ENCODE data around the gene PXYLP1.

PXYLP1 gene

DNA sequence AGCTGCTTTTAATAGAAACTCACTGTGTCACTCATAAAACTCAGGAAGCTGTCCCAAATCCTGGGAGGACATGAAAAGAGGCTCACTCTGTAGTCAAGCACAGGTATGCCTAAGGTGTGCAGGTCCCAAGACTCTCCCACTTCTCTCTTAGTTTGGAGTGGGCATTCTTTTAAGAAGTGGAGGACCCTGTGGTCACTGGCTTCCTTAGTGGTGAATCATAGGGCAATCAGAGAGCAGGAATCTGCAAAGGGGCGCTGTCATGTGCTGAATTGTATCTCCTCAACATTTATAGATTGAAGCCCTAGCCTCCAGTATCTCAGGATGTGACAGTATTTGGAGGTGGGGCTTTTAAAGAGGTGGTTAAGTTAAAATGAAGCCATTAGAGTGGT, 89.5 kb downstream of the PXYLP1 start:
- H3K4me3 ChIP-seq (ENCODE audit: low read depth, low read length) = no peak overlapping the region
- TF ChIP-seq, protein P1, sequence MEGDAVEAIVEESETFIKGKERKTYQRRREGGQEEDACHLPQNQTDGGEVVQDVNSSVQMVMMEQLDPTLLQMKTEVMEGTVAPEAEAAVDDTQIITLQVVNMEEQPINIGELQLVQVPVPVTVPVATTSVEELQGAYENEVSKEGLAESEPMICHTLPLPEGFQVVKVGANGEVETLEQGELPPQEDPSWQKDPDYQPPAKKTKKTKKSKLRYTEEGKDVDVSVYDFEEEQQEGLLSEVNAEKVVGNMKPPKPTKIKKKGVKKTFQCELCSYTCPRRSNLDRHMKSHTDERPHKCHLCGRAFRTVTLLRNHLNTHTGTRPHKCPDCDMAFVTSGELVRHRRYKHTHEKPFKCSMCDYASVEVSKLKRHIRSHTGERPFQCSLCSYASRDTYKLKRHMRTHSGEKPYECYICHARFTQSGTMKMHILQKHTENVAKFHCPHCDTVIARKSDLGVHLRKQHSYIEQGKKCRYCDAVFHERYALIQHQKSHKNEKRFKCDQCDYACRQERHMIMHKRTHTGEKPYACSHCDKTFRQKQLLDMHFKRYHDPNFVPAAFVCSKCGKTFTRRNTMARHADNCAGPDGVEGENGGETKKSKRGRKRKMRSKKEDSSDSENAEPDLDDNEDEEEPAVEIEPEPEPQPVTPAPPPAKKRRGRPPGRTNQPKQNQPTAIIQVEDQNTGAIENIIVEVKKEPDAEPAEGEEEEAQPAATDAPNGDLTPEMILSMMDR (IDR thresholded peaks at IDR 0.05; ENCODE audit: control insufficient read depth, extremely low read depth, insufficient read depth) = no peak
- no peak for DNase-seq (ENCODE audit: low read depth)

- no peak for DNase-seq (ENCODE audit: low read depth)
- TF ChIP-seq, protein P1 (IDR thresholded peaks at IDR 0.05; ENCODE audit: control insufficient read depth, extremely low read depth, insufficient read depth) = no peak
- H3K4me3 ChIP-seq (ENCODE audit: low read depth, low read length) = no peak overlapping the region
Measured at GRCh38 chr3:141323936-141324704, 92.5 kb downstream of the PXYLP1 start.

DNA sequence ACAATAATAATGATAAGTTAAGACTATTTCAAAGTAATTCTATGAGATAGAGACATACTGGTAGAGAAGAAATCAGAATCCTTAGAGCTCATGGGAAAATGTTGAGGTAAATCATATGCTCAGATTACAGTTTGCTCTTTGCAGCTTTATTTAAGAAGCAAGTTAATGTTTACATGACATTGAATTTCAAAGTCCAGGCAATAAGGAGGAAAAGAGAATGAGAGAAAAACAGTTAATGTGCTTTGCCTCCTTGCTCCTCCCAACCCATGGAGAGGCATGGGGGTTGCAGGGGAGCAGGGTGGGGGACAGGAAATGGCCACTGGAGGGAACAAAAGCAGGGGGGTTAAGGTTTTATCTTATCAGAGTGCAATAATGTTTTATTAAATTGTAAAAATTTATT, 94.5 kb downstream of the PXYLP1 start:
- DNase-seq (ENCODE audit: low read depth) = no peak
- no peak overlapping the region for H3K4me3 ChIP-seq (ENCODE audit: low read depth, low read length)
- TF ChIP-seq, protein P1 (IDR thresholded peaks at IDR 0.05; ENCODE audit: control insufficient read depth, extremely low read depth, insufficient read depth) = no peak

GRCh38 chr3:141326626-141327025, 95.0 kb downstream of the PXYLP1 start:
- DNase-seq (ENCODE audit: low read depth) = no peak
- no peak overlapping the region for H3K4me3 ChIP-seq (ENCODE audit: low read depth, low read length)
- TF ChIP-seq, protein P1 (IDR thresholded peaks at IDR 0.05; ENCODE audit: control insufficient read depth, extremely low read depth, insufficient read depth) = no peak

GRCh38 chr3:141328286-141329166, 96.9 kb downstream of the PXYLP1 start:
- DNase-seq (ENCODE audit: low read depth) = no peak
- TF ChIP-seq, protein P1 (IDR thresholded peaks at IDR 0.05; ENCODE audit: control insufficient read depth, extremely low read depth, insufficient read depth) = no peak
- no peak overlapping the region for H3K4me3 ChIP-seq (ENCODE audit: low read depth, low read length)

DNA sequence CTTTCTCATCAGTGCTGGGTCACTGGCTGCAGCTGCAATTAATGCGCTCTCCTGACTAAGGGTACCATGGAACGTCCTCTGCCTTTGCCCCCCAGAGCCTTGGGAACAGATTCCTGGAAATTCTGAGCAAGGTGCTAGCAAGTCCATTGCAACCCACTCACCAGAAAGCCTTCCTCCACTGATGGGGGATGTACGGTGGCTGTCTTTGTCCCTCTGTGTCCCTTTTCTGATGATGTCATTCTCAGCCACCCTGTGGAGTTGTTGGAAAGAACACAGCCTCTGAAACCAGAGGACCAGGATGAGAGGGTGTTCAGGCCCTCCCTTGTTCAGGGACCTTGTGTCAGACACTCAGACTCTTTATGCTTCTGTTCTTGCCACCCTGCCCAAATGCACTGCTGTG, 98.6 kb downstream of the PXYLP1 start:
- TF ChIP-seq, protein P1 (IDR thresholded peaks at IDR 0.05; ENCODE audit: control insufficient read depth, extremely low read depth, insufficient read depth) = no peak
- no peak overlapping the region for H3K4me3 ChIP-seq (ENCODE audit: low read depth, low read length)
- DNase-seq (ENCODE audit: low read depth) = no peak
